Stimulated activated CD8-positive, alpha-beta memory T cell treated with anti-CD3 and anti-CD28 coated beads, Interleukin-2, amount 100 ng/mL, for 48 hours (primary cell): Measurements from ENCODE around the gene NIPSNAP2.
"Not testable (repeated sequence)": the region's sequence is repeated elsewhere in the genome, so short reads cannot be mapped to it uniquely, and the experiment has no call there.

ENCODE experiments used
- DNase-seq, 2 donors: peaks; one replicate each; pipeline ENCODE4 v3.0.0-alpha.2; 2020; ENCODE audit warnings: low read depth in 2 of 2

Gene NIPSNAP2

DNA sequence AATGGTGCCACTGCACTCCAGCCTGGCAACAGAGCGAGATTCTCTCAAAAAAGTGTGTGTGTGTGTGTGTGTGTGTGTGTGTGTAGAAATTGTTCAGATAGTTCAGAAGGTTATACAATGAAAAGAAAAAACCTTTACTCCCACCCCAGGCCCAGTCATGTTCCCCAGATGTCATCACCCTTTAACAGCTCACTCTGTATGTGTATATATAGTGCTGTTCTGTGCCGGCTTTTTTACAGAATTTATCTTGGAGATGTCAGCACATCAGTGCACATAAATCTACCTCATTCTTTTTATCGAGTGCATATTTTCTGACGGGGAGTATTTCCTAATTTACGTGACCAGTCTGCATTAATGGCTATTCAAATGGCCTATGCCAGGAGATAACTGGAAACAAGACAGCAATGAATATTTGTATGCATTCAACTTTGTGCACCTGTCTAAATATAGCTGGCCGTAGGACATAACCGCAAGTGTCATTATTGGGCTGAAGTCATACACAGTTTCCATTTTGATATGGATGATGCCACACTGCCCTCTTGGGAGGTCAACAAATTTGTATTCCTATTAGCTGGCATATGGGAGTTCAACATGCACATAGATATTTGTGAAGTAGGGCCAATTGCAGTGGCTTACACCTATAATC is 11.7 kb downstream of the NIPSNAP2 start:
- DNase-seq, result no peak

DNA sequence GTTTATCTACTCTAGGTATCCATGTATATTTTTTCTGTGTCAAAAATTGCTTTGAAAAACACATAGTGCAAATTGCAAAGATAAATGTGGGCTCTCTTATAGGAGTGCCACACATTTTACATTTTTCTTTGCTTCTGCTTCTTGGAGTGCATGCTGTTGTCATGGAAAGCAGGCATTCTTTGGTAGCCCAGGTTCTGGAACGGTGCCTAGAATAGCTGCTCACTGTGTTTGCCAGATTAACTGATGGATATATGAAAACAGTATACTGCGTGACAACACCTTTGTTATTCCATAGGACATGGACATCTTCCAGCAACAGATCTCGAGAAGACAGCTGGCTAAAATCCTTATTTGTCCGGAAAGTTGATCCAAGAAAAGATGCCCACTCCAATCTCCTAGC is 13.4 kb downstream of the NIPSNAP2 start:
- DNase-seq, result no peak

DNA sequence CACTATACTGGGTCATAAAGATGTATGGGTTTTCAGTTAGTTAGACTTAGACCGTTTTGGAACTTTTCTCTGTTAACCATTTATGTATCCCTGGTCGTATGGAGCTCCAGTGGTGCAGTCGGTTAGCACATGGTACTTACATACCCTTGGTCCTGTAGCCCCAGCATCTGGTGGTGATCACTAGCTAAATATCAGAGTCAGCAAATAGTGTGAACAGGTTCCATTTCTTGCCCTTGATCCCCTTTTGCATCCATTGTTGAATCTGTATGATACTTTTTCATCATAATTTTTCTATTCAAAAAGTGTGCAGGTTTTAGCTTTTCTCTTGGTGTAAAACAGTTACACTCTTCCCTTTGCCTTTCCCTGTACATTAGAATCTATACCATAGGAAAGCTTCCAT is 15.9 kb downstream of the NIPSNAP2 start:
- DNase-seq, result no peak

DNA sequence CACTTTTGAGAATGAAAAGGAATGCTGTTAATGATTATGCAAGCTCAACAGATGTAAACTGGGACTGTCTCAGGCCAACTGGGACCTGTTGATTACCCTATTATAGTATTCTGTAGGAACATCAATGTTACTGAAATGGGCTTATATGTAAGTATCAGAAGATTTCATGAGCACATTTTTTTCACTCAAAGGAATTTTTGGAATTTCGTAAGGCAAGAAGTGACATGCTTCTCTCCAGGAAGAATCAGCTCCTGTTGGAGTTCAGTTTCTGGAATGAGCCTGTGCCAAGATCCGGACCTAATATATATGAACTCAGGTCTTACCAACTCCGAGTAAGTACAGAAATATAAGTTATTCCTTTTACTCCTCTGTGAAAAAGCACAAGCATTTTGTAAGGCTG is 19.2 kb downstream of the NIPSNAP2 start:
- DNase-seq, result no peak

DNA sequence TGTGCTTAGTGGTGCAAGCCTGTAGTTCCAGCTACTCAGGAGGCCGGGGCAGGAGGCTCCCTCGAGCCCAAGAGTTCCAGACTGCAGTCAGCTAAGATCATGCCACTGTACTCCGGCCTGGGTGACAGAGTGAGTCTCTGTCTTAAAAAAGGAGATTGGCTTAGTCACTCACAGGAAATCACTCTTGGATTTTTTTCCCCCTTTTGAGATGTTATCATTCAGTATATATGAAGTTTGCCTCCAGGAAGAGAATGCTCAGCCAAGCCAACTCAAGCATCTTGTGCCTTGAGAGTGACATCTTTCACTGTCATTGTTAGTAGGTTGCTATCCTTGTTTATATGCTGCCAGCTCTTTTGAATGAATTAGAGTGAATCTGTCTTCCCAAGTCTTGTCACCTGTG is 28.0 kb downstream of the NIPSNAP2 start:
- no peak for DNase-seq

DNA sequence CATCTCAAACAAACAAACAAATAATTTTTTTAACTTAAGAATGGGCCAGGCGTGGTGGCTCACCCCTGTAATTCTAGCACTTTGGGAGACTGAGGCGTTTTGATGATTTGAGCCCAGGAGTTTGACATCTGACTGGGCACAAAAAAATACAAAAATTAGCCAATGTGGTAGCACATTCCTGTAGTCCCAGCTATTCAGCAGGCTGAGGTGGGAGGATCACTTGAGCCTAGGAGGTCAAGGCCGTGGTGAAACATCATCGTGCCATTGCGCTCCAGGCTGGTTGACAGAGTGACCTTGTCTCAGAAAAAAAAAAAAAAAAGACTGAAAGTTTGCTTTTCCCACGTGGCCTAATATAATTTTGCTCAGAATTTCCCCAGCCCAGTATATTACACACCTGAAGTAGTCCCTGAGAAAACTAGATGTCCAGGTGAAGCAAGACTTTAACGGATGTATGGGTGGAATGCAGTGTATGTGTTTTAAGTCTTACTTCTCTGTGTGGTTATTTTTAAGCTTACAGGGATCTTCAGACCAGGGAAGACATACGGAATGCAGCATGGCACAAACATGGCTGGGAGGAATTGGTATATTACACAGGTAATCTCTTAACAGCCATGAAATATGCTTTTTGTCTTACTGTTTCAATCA is 32.6 kb downstream of the NIPSNAP2 start:
- no peak for DNase-seq

DNA sequence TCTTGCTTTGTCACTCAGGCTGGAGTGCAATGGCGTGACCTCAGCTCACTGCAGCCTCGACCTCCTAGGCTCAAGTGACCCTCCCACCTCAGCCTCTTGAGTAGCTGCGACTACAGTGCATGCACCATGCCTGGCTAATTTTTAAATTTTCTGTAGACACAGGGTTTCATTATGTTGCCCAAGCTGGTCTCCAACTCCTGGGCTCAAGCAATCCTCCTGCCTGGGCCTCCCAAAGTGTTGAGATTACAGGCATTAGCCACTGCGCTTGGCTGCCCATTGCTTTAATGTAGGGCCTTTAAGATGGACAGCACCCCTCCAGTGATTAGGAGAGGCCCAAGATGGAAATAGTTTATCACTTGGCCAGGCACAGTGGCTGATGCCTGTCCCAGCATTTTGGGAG is 39.4 kb downstream of the NIPSNAP2 start:
- DNase-seq, result no peak

DNA sequence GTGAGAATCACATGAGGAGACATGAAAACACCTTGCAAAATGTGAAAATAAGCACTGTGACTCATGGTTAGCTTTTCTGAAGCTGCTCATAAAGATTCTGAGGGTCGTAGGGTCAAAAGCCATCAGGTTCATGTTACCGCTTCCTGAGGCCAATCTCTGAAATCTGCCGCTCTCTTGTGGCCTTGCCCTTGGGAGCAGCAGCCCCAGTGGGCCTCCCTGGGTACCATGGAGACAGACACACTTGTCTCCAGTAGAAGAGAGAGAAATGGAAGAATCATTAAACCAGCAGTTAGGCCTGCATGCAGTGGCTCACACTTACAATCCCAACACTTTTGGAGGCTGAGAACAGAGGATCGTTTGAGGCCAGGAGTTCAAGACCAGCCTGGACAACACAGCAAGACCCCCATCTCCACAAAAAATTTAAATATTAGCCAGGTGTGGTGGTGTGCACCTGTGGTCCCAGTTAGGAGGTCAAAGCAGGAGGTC is 42.8 kb downstream of the NIPSNAP2 start:
- DNase-seq, result no peak

DNA sequence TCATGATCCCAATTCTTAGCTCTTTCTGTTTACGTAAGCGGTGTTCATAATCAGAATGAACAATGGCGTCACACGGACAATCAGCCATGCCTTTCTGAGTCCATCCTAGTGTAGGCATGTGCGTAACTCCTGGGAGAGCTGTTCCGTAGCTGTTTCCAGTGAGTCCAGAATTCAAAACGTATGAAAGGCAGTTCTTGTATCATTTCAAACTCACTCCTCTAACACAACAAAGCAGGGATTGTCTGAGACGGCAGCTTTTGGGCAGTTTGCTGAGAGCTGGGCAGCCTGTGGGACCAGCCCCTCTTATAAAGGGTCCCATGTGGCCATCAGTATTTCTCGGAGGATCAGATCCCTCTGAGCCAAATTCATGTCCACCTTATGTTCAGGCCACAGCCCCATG is 43.5 kb downstream of the NIPSNAP2 start:
- DNase-seq, result no peak

DNA sequence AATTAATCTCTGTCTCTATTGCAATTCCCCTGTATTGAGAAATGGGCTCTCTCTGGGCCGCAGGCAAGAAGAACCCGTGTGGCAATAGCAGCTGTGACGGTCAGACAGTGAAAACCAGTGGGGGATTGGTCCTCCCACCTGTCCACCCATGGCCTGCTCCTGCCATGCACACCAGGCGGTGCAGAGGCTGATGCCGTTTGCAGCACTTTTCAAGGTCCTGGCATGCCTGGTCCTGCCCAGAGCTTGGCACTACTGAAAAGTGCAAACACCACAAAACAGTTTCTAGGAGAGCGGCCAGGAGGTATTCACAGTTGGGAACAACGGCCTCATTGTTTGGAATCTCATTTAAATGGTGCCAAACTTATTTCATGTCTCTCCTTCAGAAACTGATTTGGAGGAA is 45.3 kb downstream of the NIPSNAP2 start:
- DNase-seq, result no peak

DNA sequence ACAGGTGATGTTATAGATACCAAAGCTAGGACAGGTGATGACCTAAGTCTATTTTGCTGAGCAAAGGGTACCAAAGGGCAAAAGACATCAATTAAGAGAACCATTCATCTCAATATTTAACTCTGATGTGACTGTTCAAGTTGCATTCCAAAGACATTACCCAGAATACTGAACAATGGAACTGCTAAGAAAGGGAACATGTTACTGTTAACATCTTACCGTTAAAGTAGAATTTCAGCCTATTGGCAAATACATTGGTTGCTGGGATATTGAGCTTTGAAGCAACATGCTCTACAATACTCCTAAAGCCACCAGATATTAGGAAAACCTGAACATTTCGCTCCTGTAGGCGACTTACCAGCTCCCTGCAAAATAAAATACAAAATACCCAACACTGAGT is 52.6 kb downstream of the NIPSNAP2 start:
- not testable (repeated sequence) for DNase-seq

DNA sequence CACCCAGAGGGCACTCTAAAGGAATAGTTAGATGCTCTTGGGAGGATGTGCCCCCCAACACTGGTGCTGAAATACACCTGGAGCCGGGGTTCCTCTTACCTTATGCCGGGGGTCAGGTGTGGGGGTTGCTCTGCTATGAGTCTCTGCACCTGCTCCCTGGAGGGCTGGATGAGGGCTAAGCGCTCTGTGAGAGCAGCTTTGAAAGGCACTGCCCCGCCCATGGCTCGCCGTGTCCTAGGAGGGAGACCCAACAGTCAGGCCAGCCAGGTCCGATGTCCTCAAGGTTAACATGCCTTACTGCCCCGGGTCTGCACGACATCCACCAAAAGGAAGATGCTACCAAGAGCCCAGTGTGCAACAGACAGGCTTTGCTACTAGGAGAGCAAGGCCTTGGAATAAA is 55.1 kb downstream of the NIPSNAP2 start:
- DNase-seq, result no peak

DNA sequence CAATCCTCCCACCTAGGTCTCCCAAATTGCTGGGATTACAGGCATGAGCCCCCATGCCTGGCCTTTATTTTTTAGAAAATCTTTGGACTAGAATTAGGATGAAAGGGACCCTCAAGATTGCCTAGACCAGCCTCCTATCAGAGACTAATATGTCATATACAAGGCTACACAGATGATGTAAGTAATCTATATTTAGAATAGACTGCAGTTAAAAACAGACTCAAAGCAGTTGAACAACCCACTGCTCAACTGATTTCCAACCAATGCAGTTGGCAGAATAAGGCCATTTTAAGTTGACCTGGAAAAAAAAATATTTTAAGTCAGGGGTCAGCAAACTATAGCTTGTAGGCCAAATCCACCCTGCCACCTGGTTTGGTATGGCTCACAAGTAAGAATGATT is 59.1 kb downstream of the NIPSNAP2 start:
- no peak for DNase-seq

DNA sequence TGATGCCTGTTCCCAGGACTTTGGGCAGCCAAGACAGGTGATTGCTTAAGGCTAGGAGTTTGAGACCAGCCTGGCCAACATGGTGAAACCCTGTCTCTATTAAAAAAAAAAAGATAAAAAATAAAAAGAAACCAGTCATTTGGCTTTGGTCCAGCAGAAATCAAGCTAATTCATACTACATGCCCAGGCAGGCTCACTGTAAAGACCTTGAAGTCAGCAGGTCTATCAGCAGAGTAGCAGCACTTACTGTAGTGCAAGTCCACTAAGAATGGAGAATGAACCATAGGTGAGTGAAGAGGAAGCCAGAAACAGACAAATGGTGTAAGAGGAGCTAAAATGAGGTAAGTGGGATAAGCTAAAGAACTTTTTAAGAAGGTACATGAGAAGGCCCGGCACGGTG is 62.2 kb downstream of the NIPSNAP2 start:
- no peak for DNase-seq

DNA sequence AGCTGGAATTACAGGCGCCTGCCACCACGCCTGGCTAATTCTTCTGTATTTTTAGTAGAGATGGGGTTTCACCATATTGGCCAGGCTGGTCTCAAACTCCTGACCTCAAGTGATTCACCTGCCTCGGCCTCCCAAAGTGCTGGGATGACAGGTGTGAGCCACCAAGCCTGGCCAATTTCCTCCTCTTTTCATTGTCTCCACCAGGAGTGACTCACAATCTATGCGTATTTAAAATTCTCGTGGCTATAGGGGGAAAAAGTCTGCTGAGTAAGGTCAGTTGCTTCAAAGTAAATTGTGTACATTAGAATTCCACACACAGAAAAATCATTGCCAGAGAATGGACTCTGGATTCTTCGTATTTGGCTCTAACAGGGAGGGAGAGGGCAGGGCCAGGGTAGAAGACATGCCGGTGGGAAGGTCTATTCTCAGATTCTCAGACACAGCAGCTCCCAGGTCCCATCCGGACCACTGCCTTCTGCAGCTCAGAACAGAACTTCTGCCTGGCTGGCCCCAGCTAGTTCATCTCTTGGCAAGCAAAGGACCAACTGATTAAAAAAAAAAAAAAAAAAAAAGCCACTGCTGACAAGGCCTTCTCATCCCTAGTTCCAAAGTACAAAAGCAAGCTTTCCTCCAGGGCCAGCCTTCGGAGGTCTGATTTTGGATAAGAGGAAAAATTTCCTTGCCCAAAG is 64.7 kb downstream of the NIPSNAP2 start:
- DNase-seq, result no peak

DNA sequence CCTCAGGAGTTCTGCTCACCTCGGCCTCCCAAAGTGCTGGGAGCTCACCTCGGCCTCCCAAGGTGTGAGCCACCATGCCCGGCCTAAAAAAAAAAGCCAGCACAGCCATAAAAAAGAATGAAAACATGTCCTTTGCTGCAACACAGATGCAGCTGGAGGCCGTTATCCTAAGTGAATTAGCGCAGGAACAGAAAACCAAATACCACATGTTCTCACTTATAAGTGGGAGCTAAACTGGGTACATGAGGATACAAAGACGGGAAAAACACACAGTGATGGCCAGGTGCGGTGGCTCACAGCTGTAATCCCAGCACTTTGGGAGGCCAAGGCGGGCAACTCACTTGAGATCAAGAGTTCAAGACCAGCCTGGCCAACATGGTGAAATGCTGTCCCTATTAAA is 66.0 kb downstream of the NIPSNAP2 start:
- no peak for DNase-seq

DNA sequence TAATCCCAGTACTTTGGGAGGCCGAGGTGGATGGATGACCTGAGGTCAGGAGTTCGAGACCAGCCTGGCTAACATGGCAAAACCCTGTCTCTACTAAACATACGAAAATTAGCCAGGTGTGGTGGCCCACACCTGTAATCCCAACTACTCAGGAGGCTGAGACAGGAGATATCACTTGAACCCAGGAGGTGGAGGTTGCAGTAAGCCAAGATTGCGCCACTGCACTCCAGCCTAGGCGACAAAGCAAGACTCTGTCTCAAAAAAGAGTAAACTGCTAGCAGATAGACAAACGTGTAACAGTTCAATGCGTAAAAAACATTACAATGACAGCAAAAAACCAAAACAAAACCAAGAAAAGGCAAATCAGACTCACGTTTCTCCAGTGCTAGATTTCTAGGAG is 67.2 kb downstream of the NIPSNAP2 start:
- not testable (repeated sequence) for DNase-seq

DNA sequence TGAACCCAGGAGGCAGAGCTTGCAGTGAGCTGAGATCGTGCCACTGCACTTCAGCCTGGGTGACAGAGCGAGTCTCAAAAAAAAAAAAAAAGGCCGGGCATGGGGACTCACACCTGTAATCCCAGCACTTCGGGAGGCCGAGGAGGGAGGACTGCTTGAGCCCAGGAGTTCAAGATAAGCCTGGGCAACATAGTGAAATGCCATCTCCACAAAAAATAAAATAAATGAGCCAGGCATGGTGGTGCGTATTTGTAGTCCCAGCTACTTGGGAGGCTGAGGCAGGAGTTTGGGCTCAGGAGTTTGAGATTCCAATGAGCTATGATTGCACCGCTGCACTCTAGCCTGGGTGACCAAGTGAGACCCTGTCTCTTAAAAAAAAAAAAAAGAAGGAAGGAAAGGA is 68.2 kb downstream of the NIPSNAP2 start:
- not testable (repeated sequence) for DNase-seq

DNA sequence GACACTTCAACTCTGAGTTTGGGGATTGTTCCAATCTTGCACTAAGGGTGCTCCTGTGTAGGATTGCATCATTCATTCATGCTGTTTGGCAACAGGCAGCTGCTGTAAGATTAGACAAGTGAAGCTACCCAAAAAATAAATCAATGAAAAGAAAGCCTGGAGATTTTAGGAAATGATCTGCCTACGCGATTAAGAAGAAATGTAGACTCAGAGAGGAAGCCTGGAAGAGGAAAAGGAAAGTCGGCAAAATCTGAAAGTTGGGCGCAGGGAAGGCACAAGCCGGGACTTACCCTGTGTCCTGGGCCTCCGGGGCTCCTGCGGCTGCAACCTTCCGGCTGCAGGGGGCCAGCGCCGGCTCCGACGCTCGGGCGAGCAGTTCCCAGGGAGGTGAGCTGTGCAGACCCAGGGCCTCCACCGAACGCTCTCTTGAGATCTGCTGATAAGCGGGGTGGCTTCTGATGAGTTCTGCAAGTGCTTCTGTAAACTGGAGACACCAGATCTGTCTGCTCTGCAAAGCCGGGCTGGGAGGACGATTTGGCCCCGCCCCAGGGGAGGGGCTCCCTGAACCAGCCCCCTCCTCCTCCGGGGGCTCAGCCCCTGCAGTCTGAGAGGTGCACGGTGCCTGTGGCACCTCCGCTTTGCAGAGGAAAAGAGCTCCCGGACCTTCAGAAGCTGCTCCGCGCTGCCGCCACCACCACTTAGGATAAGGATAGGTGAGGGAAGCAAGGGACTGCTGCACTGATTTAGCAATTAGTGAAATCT is 69.5 kb downstream of the NIPSNAP2 start:
- DNase-seq, result peak; percentile 40 to 66

DNA sequence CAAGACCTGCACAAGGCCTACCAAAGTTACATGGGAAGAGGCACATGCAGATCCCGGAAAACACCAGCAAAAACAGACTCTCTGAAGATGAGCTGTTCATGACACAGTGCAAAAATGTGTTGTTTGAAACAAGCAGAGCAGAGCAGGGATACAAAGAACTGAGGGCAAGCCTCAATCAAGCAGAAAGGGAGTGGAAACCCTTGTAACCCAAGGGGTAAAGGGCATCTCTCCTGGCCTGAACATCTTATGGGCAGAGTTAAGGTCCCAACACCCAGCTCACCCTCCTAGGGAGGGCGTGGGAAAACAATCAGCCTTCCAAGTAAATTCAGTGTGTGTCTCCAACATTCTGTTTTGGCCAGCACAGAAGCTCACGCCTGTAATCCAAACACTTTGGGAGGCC is 76.3 kb downstream of the NIPSNAP2 start:
- DNase-seq, result no peak

DNA sequence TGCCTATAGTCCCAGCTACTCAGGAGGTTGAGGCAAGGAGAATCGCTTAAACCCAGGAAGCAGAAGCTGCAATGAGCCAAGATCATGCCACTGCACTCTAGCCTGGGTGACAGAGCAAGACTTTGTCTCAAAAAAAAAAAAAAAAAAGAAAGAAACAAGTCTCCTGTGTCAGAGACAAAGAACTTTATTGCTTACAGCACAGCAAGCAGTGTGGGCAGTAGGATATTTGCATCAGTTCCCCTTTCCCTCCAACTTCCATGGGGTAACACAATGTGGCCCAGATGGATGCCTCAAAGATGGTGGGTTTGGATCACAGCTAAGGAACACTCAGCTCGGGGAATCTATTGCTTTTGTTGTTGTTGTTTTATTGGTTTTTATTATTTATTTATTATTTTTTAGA is 81.4 kb downstream of the NIPSNAP2 start:
- DNase-seq, result not testable (repeated sequence)

DNA sequence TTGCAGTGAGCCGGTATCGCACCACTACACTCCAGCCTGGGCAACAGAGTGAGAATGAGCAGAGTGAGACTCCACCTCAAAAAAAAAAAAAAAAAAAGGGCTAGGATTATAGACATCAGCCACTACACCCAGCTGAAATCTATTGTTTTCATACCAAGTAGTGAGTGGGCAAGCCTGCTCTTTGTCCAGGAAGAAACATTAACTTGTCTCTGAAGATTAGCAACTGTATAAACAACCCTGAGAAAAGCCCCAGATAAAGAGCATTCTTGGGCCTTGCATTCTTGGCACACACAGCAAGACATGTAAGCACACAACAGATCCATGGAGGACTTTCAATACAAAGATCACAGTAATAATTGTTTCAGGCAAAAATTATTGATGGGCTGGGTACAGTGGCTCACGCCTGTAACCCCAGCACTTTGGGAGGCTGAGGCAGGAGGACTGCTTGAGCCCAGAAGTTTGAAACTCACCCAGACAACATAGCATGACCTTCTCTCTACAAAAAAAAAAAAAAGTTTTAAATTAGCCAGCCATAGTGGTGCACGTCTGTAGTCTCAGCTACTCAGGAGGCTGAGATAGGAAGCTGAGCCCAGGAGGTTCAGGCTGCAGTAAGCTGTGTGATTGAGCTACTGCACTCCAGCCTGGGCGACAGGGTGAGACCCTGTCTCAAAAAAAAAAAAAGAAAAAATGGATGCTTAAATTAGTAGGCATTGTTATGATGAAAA is 82.5 kb downstream of the NIPSNAP2 start:
- DNase-seq, result no peak
